Transverse colon (tissue), 4 donors: Measurements from ENCODE around the gene ERC2. TPM values are rescaled to one million over a fixed set of nuclear protein-coding genes. Genes with fewer than 3 reads are reported as not detected.

Experiments used
- DNase-seq: peaks from one replicate; pipeline ENCODE4 v3.0.0-alpha.2; 2019
- H3K27ac ChIP-seq, 4 donors: fragments of 200-600 bp; sonication (generic); 2 replicates each; pipeline ENCODE4 v1.5.1; 2016 to 2018; ENCODE audit warnings: inconsistent platforms in 4 of 4
- H3K27me3 ChIP-seq: fragments of 200-600 bp; sonication (generic); 2 replicates; pipeline ENCODE4 v1.5.1; 2017; ENCODE audit warnings: inconsistent platforms
- H3K36me3 ChIP-seq, 4 donors: fragments of 200-600 bp; sonication (generic); 2 replicates each; pipeline ENCODE4 v1.5.1; 2017 to 2019; ENCODE audit warnings: inconsistent platforms in 4 of 4
- H3K4me1 ChIP-seq, 4 donors: fragments of 200-600 bp; sonication (generic); 2 replicates each; pipeline ENCODE4 v1.5.1; 2017 to 2020; ENCODE audit warnings: inconsistent platforms in 4 of 4
- H3K4me3 ChIP-seq, 4 donors: fragments of 200-600 bp; sonication (generic); 1 replicate in 1 of 4; 2 replicates in 3 of 4; pipeline versions ENCODE4 v1.5.1 to v1.6.1; 2017 to 2019; ENCODE audit warnings: inconsistent platforms in 4 of 4
- H3K9me3 ChIP-seq, 2 donors: fragments of 200-600 bp; sonication (generic); 2 replicates each; pipeline ENCODE4 v1.5.1; 2017 to 2019; ENCODE audit warnings: inconsistent platforms in 2 of 2
- CTCF ChIP-seq, 5 experiments: fragments of 200-600 bp in 3 of 5; fragments of 450-650 bp in 2 of 5; sonication (generic) in 3 of 5; IDR thresholded peaks; 1 replicate in 2 of 5; 2 replicates in 3 of 5; pipeline ENCODE4 v1.5.1; 2016 to 2017; ENCODE audit warnings: antibody characterized with exemption in 5 of 5, inconsistent platforms in 3 of 5, mild to moderate bottlenecking in 2 of 5, moderate library complexity in 1 of 5
- EP300 ChIP-seq: sonication (generic); formaldehyde crosslinking; IDR thresholded peaks from one replicate; pipeline ENCODE4 v1.6.1; 2017; ENCODE audit warnings: antibody characterized with exemption, low read depth
- POLR2A ChIP-seq: fragments of 450-650 bp; IDR thresholded peaks from one replicate; pipeline ENCODE4 v1.6.1; 2016; ENCODE audit warnings: antibody characterized with exemption, mild to moderate bottlenecking, moderate library complexity
- POLR2AphosphoS5 ChIP-seq, 3 donors: sonication (generic); formaldehyde crosslinking; IDR thresholded peaks; one replicate each; pipeline ENCODE4 v1.6.1; 2016; ENCODE audit warnings: antibody characterized with exemption in 3 of 3
- WGBS, 2 donors: methylation state at CpG; one replicate each; pipeline ENCODE4 v1.1.5; 2018; ENCODE audit warnings: low coverage in 1 of 2; 5-methylcytosine and 5-hydroxymethylcytosine counted together
- in situ Hi-C, 4 donors: fragments of 200-750 bp; cut with MboI; loops; one replicate each; pipeline versions ENCODE4 v1.15.0 to v1.15.1; 2017; ENCODE audit warnings: low sequenced_read_pairs in 3 of 4, low pct_ligation_motif_present in 1 of 4, low pct_unique_long_range_greater_than_20kb in 1 of 4
- intact Hi-C: fragments of 100-400 bp; cut with DNase I; formaldehyde crosslinking; loops from one replicate; pipeline ENCODE4 v1.15.1; 2023; ENCODE audit warnings: low total_unique reads
- total RNA-seq, 4 donors: library from RNA; depleted of rRNA; stranded (reverse); fragments of >200 nt; gene quantifications; one replicate each; pipeline ENCODE4 v1.1.0, GENCODE V29; 2016

Gene ERC2
- total RNA-seq, 4 donors from 2014 or later = 0.41 to 1.3 TPM; not detected in 2

- no peaks in the 10 kb centered on the region for H3K36me3 ChIP-seq
- WGBS, 2 donors = 91% methylated on average over 1 of the region's 1 CpG; no CpG with 5 or more reads in 1 of the 2 donors
- DNase-seq = no peak
- in situ Hi-C loops = no loop called here
- H3K4me1 ChIP-seq = no peaks in the 10 kb centered on the region
- no peak overlapping the region for H3K4me3 ChIP-seq
- TF ChIP-seq EP300 = no peak
- TF ChIP-seq POLR2AphosphoS5 (IDR thresholded peaks at IDR 0.05) = no peak
- no peak for TF ChIP-seq POLR2A
- no peak for TF ChIP-seq CTCF (IDR thresholded peaks at IDR 0.05)
- H3K9me3 ChIP-seq = no peaks in the 10 kb centered on the region
- H3K27me3 ChIP-seq = no peaks in the 10 kb centered on the region
- intact Hi-C loops = no loop called here
- no peak overlapping the region for H3K27ac ChIP-seq
Observed at GRCh38 chr3:56154297-56154696, 314.0 kb downstream of the ERC2 start.

GRCh38 chr3:56147354-56147753 lies 320.9 kb downstream of the ERC2 start:
- TF ChIP-seq EP300 (no peak), POLR2A (no peak), POLR2AphosphoS5 (IDR thresholded peaks at IDR 0.05) (no peak), CTCF (IDR thresholded peaks at IDR 0.05) (no peak)
- Histone ChIP-seq H3K9me3 (no peaks in the 10 kb centered on the region), H3K4me3 (no peak overlapping the region), H3K4me1 (no peaks in the 10 kb centered on the region), H3K27me3 (peaks cover 2% of the 10 kb centered on the region), H3K36me3 (no peaks in the 10 kb centered on the region), H3K27ac (no peak overlapping the region)
- in situ Hi-C loops (loop anchor here in 1 of 4 donors (25.0 kb wide), 1 partner anchor 90 kb away; no protein-coding TSS in a partner anchor), intact Hi-C loops (no loop called here)
- DNase-seq = no peak
- WGBS, 2 donors = 47 to 50% methylated on average over 3 of the region's 3 CpGs

- TF ChIP-seq POLR2AphosphoS5 (IDR thresholded peaks at IDR 0.05) = no peak
- no peak for TF ChIP-seq POLR2A
- no peak for TF ChIP-seq CTCF (IDR thresholded peaks at IDR 0.05)
- TF ChIP-seq EP300 = no peak
- in situ Hi-C loops = loop anchor here in 1 of 4 donors (25.0 kb wide), 1 partner anchor 92 kb away; no protein-coding TSS in a partner anchor
- 61 to 79% methylated on average over 2 of the region's 2 CpGs for WGBS, 2 donors
Observed at GRCh38 chr3:56145410-56145809, 322.9 kb downstream of the ERC2 start.

GRCh38 chr3:56144805-56145204 lies 323.5 kb downstream of the ERC2 start:
- intact Hi-C loops = no loop called here
- Histone ChIP-seq H3K9me3 (no peaks in the 10 kb centered on the region), H3K27ac (no peak overlapping the region), H3K4me1 (no peaks in the 10 kb centered on the region), H3K4me3 (no peak overlapping the region), H3K36me3 (no peaks in the 10 kb centered on the region), H3K27me3 (peaks cover 2% of the 10 kb centered on the region)
- 67 to 68% methylated on average over 4 of the region's 4 CpGs for WGBS, 2 donors
- TF ChIP-seq CTCF (IDR thresholded peaks at IDR 0.05) = no peak
- no peak for TF ChIP-seq EP300
- TF ChIP-seq POLR2AphosphoS5 (IDR thresholded peaks at IDR 0.05) = no peak
- TF ChIP-seq POLR2A = no peak
- in situ Hi-C loops = loop anchor here in 1 of 4 donors (25.0 kb wide), 1 partner anchor 92 kb away; no protein-coding TSS in a partner anchor
- DNase-seq = no peak

More at GRCh38 chr3:56145410-56145809, 322.9 kb downstream of the ERC2 start:
- no peaks in the 10 kb centered on the region for H3K9me3 ChIP-seq
- H3K4me1 ChIP-seq = no peaks in the 10 kb centered on the region
- peaks cover 2% of the 10 kb centered on the region for H3K27me3 ChIP-seq
- H3K4me3 ChIP-seq = no peak overlapping the region
- H3K27ac ChIP-seq = no peak overlapping the region
- H3K36me3 ChIP-seq = no peaks in the 10 kb centered on the region
- intact Hi-C loops = no loop called here
- DNase-seq = no peak
